Measurements from ENCODE around the gene DROSHA. TPM values are rescaled to one million over a fixed set of nuclear protein-coding genes. Genes with fewer than 3 reads are reported as not detected.

DROSHA gene
- total RNA-seq, 1 experiment from 2014 or later, result 162 TPM

GRCh38 chr5:31469886-31470285 is 62.0 kb downstream of the DROSHA start:
- H3K27me3 ChIP-seq (ENCODE audit: insufficient read depth, low read depth), result no peaks in the 10 kb centered on the region
- H3K36me3 ChIP-seq (ENCODE audit: low read depth), result peaks cover 28% of the 10 kb centered on the region; the same call in 1 of the 2 replicates
- intact Hi-C loops (cut with micrococcal nuclease; ENCODE audit: unreplicated experiment), result no loop called here
- H3K4me3 ChIP-seq, result no peak overlapping the region
- no peaks in the 10 kb centered on the region for H3K79me2 ChIP-seq (ENCODE audit: low read depth)
- CTCF ChIA-PET, result no interaction called here
- BruUV-seq (replicated peaks), result no TSS peak
- no peak overlapping the region for H2AFZ ChIP-seq
- no peak for DNase-seq
- H3K4me2 ChIP-seq, result no peak overlapping the region
- no peaks in the 10 kb centered on the region for H4K20me1 ChIP-seq (ENCODE audit: insufficient read depth)
- no peaks in the 10 kb centered on the region for H3F3A ChIP-seq (ENCODE audit: insufficient read depth, low read depth)
- no peaks in the 10 kb centered on the region for H3K4me1 ChIP-seq (replicated peaks; ENCODE audit: insufficient read depth)
- H3K9me2 ChIP-seq (ENCODE audit: insufficient read depth), result no peaks in the 10 kb centered on the region
- no peaks in the 10 kb centered on the region for H3K9me3 ChIP-seq (ENCODE audit: insufficient read depth, low read depth)
- H3K27ac ChIP-seq, result no peak overlapping the region
- TF ChIP-seq, protein P1, sequence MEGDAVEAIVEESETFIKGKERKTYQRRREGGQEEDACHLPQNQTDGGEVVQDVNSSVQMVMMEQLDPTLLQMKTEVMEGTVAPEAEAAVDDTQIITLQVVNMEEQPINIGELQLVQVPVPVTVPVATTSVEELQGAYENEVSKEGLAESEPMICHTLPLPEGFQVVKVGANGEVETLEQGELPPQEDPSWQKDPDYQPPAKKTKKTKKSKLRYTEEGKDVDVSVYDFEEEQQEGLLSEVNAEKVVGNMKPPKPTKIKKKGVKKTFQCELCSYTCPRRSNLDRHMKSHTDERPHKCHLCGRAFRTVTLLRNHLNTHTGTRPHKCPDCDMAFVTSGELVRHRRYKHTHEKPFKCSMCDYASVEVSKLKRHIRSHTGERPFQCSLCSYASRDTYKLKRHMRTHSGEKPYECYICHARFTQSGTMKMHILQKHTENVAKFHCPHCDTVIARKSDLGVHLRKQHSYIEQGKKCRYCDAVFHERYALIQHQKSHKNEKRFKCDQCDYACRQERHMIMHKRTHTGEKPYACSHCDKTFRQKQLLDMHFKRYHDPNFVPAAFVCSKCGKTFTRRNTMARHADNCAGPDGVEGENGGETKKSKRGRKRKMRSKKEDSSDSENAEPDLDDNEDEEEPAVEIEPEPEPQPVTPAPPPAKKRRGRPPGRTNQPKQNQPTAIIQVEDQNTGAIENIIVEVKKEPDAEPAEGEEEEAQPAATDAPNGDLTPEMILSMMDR (conservative IDR thresholded peaks at IDR 0.05), result no peak
- no peak for TF ChIP-seq EZH2 (IDR thresholded peaks at IDR 0.05; ENCODE audit: low read depth)
- POLR2A ChIA-PET (ENCODE audit: unreplicated experiment), result no interaction called here

DNA sequence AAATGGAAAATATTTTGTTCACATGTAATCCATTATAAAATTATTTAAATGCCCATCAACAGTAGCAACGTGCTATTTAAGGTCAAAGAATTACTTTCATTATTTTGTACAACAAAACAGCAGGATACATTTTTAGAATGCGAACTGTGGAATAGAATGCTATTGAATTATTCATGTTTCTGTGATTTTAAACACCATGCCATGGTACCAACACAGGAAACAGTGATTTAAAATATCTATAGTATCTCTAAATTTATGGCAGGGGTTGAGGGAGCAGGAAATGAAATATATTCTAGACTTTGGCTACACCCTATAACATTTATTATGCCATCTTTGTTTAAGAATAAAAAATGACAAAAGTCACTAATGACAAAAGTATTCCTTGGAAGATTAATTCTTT is 62.4 kb downstream of the DROSHA start:
- BruUV-seq (replicated peaks), result no TSS peak
- POLR2A ChIA-PET (ENCODE audit: unreplicated experiment), result no interaction called here
- H4K20me1 ChIP-seq (ENCODE audit: insufficient read depth), result no peaks in the 10 kb centered on the region
- peaks cover 29% of the 10 kb centered on the region; the same call in 1 of the 2 replicates for H3K36me3 ChIP-seq (ENCODE audit: low read depth)
- no peaks in the 10 kb centered on the region for H3F3A ChIP-seq (ENCODE audit: insufficient read depth, low read depth)
- no peak overlapping the region for H3K4me2 ChIP-seq
- H3K27me3 ChIP-seq (ENCODE audit: insufficient read depth, low read depth), result no peaks in the 10 kb centered on the region
- no peaks in the 10 kb centered on the region for H3K9me3 ChIP-seq (ENCODE audit: insufficient read depth, low read depth)
- H3K79me2 ChIP-seq (ENCODE audit: low read depth), result no peaks in the 10 kb centered on the region
- no peaks in the 10 kb centered on the region for H3K4me1 ChIP-seq (replicated peaks; ENCODE audit: insufficient read depth)
- no peak for TF ChIP-seq EZH2 (IDR thresholded peaks at IDR 0.05; ENCODE audit: low read depth)
- TF ChIP-seq, protein P1 (conservative IDR thresholded peaks at IDR 0.05), result no peak
- no peak overlapping the region for H3K27ac ChIP-seq
- CTCF ChIA-PET, result no interaction called here
- no peak overlapping the region for H3K4me3 ChIP-seq
- H2AFZ ChIP-seq, result no peak overlapping the region
- no peaks in the 10 kb centered on the region for H3K9me2 ChIP-seq (ENCODE audit: insufficient read depth)
- no peak for DNase-seq
- intact Hi-C loops (cut with micrococcal nuclease; ENCODE audit: unreplicated experiment), result no loop called here

- Histone ChIP-seq H4K20me1 (ENCODE audit: insufficient read depth) (no peaks in the 10 kb centered on the region), H3K27ac (no peak overlapping the region), H3F3A (ENCODE audit: insufficient read depth, low read depth) (no peaks in the 10 kb centered on the region), H2AFZ (no peak overlapping the region), H3K27me3 (ENCODE audit: insufficient read depth, low read depth) (no peaks in the 10 kb centered on the region), H3K4me1 (replicated peaks; ENCODE audit: insufficient read depth) (no peaks in the 10 kb centered on the region), H3K9me3 (ENCODE audit: insufficient read depth, low read depth) (no peaks in the 10 kb centered on the region), H3K36me3 (ENCODE audit: low read depth) (peaks cover 54% of the 10 kb centered on the region), H3K79me2 (ENCODE audit: low read depth) (no peaks in the 10 kb centered on the region), H3K4me3 (no peak overlapping the region), H3K9me2 (ENCODE audit: insufficient read depth) (no peaks in the 10 kb centered on the region), H3K4me2 (no peak overlapping the region)
- BruUV-seq (replicated peaks), result no TSS peak
- intact Hi-C loops (cut with micrococcal nuclease; ENCODE audit: unreplicated experiment), result no loop called here
- DNase-seq, result no peak
- TF ChIP-seq, protein P1 (conservative IDR thresholded peaks at IDR 0.05), result no peak
- no peak for TF ChIP-seq EZH2 (IDR thresholded peaks at IDR 0.05; ENCODE audit: low read depth)
- ChIA-PET CTCF (no interaction called here), POLR2A (ENCODE audit: unreplicated experiment) (no interaction called here)
These were observed 66.6 kb downstream of the DROSHA start for GRCh38 chr5:31465291-31465690.
